ACHN (cell line): ENCODE data around the gene CTNNBL1.
"Not testable (repeated sequence)": the region's sequence is repeated elsewhere in the genome, so short reads cannot be mapped to it uniquely, and the experiment has no call there.

Experiments used
- DNase-seq: peaks from one replicate; pipeline ENCODE4 v3.0.0-alpha.2; 2015
- in situ Hi-C: cut with HindIII; loops from 2 replicates; pipeline ENCODE4 v1.10.0; 2017; ENCODE audit warnings: low sequenced_read_pairs, low pct_ligation_motif_present, low pct_unique_long_range_greater_than_20kb

CTNNBL1 gene

GRCh38 chr20:37676440-37676839 is 17.4 kb upstream of the CTNNBL1 start:
- in situ Hi-C loops = no loop called here
- no peak for DNase-seq

DNA sequence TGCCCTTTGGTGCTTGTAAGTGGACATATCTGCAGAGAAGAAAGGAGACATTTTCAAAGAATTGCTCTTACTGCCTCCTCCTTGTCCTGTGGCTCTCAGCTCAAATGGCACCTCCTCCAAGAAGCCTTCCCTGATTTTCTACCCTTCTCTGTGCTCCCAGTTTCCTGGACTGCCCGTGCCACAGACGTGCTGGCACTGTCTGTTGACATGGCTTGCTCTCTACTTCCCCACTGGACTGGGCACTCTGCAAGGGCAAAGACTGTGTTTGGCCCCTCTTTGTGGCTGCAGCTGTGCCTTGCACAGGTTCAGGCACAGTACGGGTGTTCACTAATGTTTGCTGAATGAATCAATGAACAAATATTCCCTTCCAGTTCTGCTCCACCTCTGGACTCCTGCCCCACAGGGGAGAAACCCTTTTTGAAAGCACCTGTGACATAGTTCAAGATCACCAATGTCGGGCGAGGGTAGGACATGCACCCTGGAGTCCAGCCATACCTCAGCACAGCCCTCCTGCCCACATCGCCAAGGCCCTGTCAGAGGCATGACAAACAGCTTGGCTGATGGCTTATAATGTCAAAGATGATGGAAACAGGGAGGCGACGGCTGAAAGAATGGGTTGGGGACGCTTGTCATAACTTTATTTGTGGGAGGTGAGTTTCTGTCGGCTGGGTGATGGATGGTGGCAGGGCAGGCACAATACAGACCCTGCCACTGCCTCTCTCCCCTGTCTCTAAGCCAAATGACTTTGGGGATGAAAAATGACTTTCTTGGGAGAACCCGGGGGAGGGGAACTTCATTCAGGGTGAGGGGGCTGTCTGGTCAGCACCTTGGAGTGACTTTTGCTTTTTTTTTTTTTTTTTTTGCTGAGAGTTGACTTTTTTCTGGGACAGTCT is 15.6 kb upstream of the CTNNBL1 start:
- no peak for DNase-seq
- in situ Hi-C loops = no loop called here

DNA sequence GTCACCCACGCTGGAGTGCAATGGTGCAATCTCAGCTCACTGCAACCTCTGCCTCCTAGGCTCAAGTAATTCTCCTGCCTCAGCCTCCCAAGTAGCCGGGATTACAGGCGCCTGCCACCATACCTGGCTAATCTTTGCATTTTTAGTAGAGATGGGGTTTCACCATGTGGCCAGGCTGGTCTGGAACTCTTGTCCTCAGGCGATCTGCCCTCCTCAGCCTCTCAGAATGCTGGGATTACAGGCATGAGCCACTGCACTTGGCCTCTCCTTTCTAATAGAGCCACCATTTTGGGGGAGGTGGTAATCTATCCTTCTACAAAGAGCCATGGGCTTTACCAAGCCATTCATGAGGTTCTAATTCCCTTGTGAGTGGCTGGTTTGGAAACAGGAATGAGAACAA is 14.1 kb upstream of the CTNNBL1 start:
- DNase-seq, in situ Hi-C loops: not testable (repeated sequence)

DNA sequence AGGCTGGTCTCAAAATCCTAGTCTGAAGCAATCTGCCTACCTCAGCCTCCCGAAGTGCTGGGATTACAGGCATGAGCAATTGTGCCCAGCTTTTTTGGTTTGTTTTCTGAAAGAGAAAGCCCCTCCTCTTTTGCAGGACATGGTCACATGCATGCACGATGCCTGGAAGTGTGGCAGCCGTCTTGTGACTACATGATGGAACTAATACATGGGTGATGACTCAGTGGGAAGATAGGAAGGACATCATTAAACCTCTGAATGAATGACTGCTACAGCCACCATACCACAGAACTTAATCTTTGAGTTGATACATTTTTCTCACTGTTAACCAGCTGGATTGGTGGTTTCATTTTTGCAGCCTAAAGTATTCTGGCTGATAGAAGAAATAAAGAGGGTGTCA is 13.4 kb upstream of the CTNNBL1 start:
- in situ Hi-C loops = no loop called here
- DNase-seq = no peak

GRCh38 chr20:37681384-37682112 is 12.3 kb upstream of the CTNNBL1 start:
- in situ Hi-C loops = no loop called here
- no peak for DNase-seq

- in situ Hi-C loops = not testable (repeated sequence)
Observed at GRCh38 chr20:37683146-37683545, 10.7 kb upstream of the CTNNBL1 start.

DNA sequence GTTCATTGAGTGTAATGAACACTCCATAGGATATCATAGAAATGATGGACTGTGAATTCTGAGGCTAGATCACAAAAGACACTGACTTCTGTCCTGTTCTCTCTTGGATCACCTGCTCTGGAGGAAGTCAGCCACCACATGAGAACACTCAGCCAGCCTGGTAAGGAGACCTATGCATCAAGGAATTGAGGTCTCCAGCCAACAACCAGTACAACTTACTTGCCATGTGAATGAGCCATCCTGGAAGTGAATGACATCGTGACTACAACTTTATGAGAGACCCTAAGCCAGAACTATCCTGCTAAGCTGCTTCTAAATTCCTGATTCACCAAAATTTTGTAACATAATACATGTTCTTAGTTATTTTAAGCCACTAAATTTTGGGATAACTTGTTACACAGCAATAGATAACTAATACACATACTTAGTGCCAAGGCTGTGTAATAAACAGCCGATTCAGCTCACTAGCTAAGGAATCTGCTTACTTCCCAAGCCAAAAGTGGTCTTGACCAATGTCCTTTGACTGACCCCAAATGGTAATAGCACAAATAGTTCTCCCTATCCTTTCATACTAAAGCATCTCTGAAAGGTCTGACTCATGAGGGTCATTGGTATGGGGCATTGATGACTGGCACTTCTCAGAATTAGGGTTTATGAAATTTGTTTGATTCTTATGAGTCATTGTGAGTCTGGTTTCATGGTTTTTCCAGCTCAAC is 6.9 kb upstream of the CTNNBL1 start:
- in situ Hi-C loops = no loop called here
- DNase-seq = no peak

More at GRCh38 chr20:37683146-37683545, 10.7 kb upstream of the CTNNBL1 start:
- not testable (repeated sequence) for DNase-seq

- no peak for DNase-seq
- in situ Hi-C loops = no loop called here
Observed at GRCh38 chr20:37687478-37687805, 6.4 kb upstream of the CTNNBL1 start.

GRCh38 chr20:37688093-37688492 is 5.7 kb upstream of the CTNNBL1 start:
- in situ Hi-C loops = no loop called here
- no peak for DNase-seq

- in situ Hi-C loops = no loop called here
- no peak for DNase-seq
Observed at GRCh38 chr20:37690626-37691369, 3.0 kb upstream of the CTNNBL1 start.

DNA sequence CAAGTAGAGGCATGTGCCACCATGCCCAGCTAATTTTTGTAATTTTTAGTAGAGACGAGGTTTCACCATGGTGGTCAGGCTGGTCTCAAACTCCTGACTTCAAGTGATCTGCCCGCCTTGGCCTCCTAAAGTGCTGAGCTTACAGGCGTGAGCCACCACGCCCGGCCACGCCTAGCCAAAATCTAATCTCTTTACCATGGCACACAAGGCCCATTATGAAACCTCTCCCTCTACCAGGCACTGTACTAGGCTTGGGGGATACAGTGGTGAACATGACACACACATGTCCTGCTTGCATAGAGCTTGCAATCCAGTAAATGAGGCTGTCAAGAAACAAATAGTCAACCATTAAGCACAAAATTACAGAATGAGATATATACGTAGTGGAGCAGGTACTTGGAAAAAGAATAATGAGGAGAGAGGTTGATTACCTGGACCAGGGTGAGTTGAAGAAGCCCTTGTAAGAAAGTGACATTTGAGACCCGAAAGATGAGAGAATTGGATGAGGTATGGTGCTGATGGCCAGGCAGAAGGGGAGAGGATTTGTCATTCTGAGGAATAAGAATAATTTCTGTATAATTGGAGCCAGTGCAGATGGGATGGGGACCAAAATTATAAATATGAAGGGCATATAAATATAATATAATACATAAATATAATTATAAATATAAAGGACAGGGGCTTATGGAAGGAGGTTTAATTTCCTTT is 1.2 kb upstream of the CTNNBL1 start:
- in situ Hi-C loops = no loop called here
- DNase-seq = no peak

- DNase-seq = no peak
- in situ Hi-C loops = no loop called here
Observed at GRCh38 chr20:37693242-37693634, 592 bp upstream of the CTNNBL1 start.

DNA sequence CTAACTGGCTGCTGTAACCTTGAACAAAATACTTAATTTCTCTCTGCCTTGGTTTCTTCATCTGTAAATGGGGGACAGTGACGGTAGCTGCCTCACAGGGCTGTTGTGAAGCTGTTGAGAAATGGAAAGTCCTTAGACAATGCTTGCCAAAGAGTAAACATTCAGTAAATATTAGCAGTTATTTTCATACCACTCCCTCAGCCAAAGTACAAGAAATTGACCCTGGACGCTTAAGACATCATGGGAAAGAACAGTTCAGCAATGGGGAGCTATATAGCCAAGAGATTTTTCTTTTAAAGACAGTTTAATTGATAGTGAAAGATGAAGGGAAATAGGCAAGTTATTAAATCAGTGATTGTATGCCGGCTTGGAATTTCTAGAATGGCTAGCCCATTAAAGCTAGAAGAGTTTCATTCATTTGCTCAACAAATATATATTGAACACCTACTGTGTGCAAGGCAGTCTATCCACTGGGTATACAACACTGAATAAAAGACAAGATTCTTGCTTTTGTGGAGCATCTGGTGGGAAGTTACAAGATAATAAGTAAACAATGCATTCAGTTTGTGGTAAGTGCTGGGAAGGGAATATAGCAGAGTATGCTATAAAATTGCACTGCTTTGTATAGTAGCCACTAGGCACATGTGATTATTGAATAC is 2.0 kb downstream of the CTNNBL1 start:
- no peak for DNase-seq
- in situ Hi-C loops = no loop called here

GRCh38 chr20:37697314-37697713 is 3.5 kb downstream of the CTNNBL1 start:
- DNase-seq = no peak
- in situ Hi-C loops = no loop called here

- in situ Hi-C loops = no loop called here
- DNase-seq = no peak
Observed at GRCh38 chr20:37699202-37699601, 5.4 kb downstream of the CTNNBL1 start.

DNA sequence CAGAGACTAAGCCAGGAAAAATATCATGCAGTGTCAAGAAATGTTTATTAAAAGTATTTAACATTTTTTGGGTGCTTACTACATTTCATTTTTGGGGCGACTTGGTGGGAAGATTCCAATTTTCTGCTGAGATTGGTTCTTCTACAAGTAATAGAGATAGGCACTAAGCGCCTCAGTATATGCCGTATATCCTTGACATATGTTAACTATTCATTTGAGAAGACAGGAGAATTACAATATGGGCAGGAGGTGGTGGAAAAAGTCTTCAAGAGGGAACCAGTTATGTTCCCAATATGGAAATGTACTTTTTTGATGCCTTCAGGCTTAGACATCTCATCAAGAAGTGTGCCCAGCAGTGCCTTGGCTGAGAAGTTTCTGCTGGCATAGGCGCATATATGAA is 6.5 kb downstream of the CTNNBL1 start:
- in situ Hi-C loops = no loop called here

DNA sequence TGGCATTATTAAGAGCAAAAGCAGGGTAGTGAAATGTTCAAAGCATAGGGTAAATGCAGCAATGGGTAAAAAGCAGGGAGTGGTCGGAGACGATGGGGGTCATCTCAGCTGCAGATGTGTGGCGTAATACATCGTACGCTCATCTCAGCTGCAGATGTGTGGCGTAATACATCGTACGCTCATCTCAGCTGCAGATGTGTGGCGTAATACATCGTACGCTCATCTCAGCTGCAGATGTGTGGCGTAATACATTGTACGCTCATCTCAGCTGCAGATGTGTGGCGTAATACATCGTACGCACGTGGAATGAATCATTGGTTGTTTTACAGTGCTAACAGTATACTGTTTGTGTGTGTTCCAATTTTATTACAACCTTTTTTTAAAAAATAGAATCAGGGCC is 7.8 kb downstream of the CTNNBL1 start:
- DNase-seq, in situ Hi-C loops: not testable (repeated sequence)

More for the DNA sequence above, 6.5 kb downstream of the CTNNBL1 start:
- no peak for DNase-seq
